CD4-positive, CD25-positive, alpha-beta regulatory T cell (primary cell): ENCODE results near the gene G0S2. TPM values are rescaled to one million over a fixed set of nuclear protein-coding genes. Genes with fewer than 3 reads are reported as not detected.

Experiments used
- ATAC-seq, 2 donors: fragments of 150-1000 bp; cut with Tn5 transposase; one replicate each; pipeline ENCODE4 v1.10.0; 2021; ENCODE audit warnings: low read depth in 2 of 2, moderate number of reproducible peaks in 2 of 2, moderate library complexity in 1 of 2
- DNase-seq, 3 donors: peaks; one replicate each; pipeline versions ENCODE4 v3.0.0 to v3.0.0-alpha.2; 2012 to 2022; ENCODE audit warnings: mixed read lengths in 1 of 3
- H3K27ac ChIP-seq: one replicate; pipeline ENCODE4 v1.7.0; 2013; ENCODE audit warnings: mild to moderate bottlenecking, low read length; ENCODE audit not compliant: insufficient read depth, poor library complexity, severe bottlenecking
- H3K27me3 ChIP-seq: one replicate; pipeline ENCODE4 v1.7.0; 2013; ENCODE audit warnings: low read length; ENCODE audit not compliant: control insufficient read depth, insufficient read depth
- H3K36me3 ChIP-seq: one replicate; pipeline ENCODE4 v1.7.0; 2013; ENCODE audit warnings: mild to moderate bottlenecking, low read length, moderate library complexity; ENCODE audit not compliant: control insufficient read depth, insufficient read depth
- H3K4me1 ChIP-seq: 2 replicates; pipeline ENCODE4 v1.7.0; 2013; ENCODE audit warnings: mild to moderate bottlenecking, low read length; ENCODE audit not compliant: insufficient read depth, control insufficient read depth, poor library complexity, severe bottlenecking
- H3K4me3 ChIP-seq: one replicate; pipeline ENCODE4 v1.7.0; 2013; ENCODE audit warnings: low read depth, mild to moderate bottlenecking, low read length, moderate library complexity
- H3K9me3 ChIP-seq, 2 experiments: 1 replicate in 1 of 2; 2 replicates in 1 of 2; pipeline ENCODE4 v1.7.0; 2013; ENCODE audit warnings: low read length in 2 of 2, mild to moderate bottlenecking in 1 of 2, moderate library complexity in 1 of 2; ENCODE audit not compliant: control insufficient read depth in 2 of 2
- H3K27ac Mint-ChIP-seq, 3 donors: one replicate each; pipeline ENCODE4 v1.8.0; 2020 to 2022; ENCODE audit warnings: mild to moderate bottlenecking in 3 of 3, mixed read lengths in 3 of 3, moderate library complexity in 2 of 3
- H3K27me3 Mint-ChIP-seq: one replicate; pipeline ENCODE4 v1.8.0; 2022; ENCODE audit warnings: mild to moderate bottlenecking, mixed read lengths
- H3K36me3 Mint-ChIP-seq: one replicate; pipeline ENCODE4 v1.8.0; 2020; ENCODE audit warnings: mixed read lengths
- H3K4me1 Mint-ChIP-seq, 4 donors: one replicate each; pipeline ENCODE4 v1.8.0; 2020 to 2022; ENCODE audit warnings: mixed read lengths in 4 of 4, mild to moderate bottlenecking in 1 of 4
- H3K4me3 Mint-ChIP-seq, 4 donors: one replicate each; pipeline ENCODE4 v1.8.0; 2020 to 2022; ENCODE audit warnings: mild to moderate bottlenecking in 4 of 4, mixed read lengths in 4 of 4, moderate library complexity in 3 of 4
- H3K9me3 Mint-ChIP-seq, 7 donors: one replicate each; pipeline ENCODE4 v1.8.0; 2020 to 2022; ENCODE audit warnings: mixed read lengths in 7 of 7, mild to moderate bottlenecking in 3 of 7, moderate library complexity in 2 of 7
- polyA plus RNA-seq, 4 donors: library from polyadenylated mRNA; unstranded; fragments of 300-500 nt; fragmentation: Illumina TruSeq; gene quantifications; one replicate each; pipeline ENCODE4 v1.2.3, GENCODE V29; 2021
- total RNA-seq: library from RNA; stranded (reverse); gene quantifications from one replicate; pipeline ENCODE4 v1.2.3, GENCODE V29; 2022

G0S2 gene
- total and polyA plus RNA-seq, 5 donors from 2014 or later: 0.48 TPM; not detected in 4

DNA sequence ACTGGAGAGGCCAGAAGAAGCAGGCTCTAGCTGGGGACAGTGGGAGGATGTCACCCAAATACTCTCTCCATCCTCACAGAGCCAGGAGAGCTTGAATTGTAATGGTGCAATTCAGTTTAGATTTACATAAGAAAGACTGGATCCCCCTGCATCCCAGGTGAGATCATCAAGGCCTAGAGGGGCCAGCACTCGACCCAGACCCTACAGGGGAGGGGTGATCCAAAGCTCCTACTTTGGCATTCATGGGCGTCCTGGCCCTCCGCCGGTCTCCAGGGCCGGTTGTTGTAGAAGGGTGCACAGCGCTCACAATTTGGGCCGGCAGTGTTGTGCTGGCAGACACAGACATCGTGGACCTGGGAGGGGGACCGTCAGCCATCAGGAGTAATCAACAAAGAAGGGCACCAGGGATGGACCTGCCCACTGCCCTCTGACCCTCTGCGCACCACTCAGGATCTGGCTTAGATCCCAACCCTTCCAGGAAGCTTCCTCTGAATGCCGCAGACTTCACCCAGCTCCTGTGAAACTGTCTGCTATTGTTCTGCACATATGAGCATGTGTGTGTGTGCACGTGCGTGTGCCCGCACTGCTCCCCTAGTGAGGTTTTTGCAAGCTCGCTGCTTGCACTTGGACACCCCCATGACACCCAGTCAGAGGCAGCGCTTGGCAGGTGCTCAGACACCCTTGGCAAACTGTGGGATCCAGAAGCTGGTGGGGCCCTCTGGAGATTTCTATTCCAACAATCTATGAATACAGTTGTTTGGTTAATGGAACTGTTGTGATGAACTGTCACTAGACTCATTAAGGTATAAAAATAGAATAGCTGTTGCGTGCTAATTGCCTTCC, 44.6 kb upstream of the G0S2 start:
- DNase-seq (no peak), ATAC-seq (no peak)
- H3K4me1 ChIP-seq: no peaks in the 10 kb centered on the region
- H3K27ac Mint-ChIP-seq: peak overlapping the region in 1 of 3 donors; percentile 74
- peaks cover 0 to 2% (median 0%) of the 10 kb centered on the region in 4 donors for H3K4me1 Mint-ChIP-seq
- peaks cover 7% of the 10 kb centered on the region for H3K27me3 Mint-ChIP-seq
- H3K4me3 Mint-ChIP-seq: no peak overlapping the region
- no peaks in the 10 kb centered on the region for H3K36me3 ChIP-seq
- no peaks in the 10 kb centered on the region for H3K27me3 ChIP-seq
- no peak overlapping the region for H3K27ac ChIP-seq
- no peaks in the 10 kb centered on the region for H3K9me3 Mint-ChIP-seq
- H3K9me3 ChIP-seq: no peaks in the 10 kb centered on the region
- no peak overlapping the region for H3K4me3 ChIP-seq
- peaks cover 3% of the 10 kb centered on the region for H3K36me3 Mint-ChIP-seq

DNA sequence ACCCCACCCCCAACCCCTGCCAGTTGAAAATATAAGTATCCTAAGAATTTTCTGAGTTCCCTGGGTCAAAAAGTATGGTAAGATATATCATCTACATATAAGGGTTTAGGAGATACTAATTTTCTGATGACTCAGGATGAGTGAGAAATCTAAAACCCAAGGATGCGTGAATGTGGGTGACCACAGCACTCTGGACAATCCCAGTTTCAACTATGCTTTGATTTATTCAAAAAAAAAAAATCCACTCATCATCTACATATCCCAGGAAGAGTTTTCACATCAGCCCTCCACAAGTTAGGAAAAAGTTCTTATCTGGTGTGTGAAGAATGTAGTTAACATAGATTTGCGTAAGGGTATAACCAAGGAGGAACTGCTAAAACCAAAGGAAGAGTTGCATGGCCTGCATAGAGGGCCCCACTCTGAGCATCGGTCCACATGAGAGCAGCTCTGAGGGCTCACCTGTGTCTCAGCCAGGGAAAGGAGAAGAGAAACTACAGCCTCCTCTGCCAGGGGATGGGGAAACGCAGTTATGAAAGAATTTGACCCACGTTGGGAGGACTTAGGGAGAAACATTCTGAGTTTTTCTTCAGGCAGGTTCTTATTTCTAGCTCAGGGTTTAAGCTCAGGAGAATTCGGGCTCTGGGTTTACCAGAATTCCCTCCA, 41.7 kb upstream of the G0S2 start:
- no peak overlapping the region for H3K4me3 Mint-ChIP-seq
- DNase-seq: no peak
- H3K36me3 Mint-ChIP-seq: peaks cover 7% of the 10 kb centered on the region
- peaks cover 0 to 2% (median 0%) of the 10 kb centered on the region in 4 donors for H3K4me1 Mint-ChIP-seq
- Histone ChIP-seq H3K9me3 (no peaks in the 10 kb centered on the region), H3K27ac (no peak overlapping the region), H3K4me1 (no peaks in the 10 kb centered on the region), H3K36me3 (no peaks in the 10 kb centered on the region), H3K27me3 (no peaks in the 10 kb centered on the region), H3K4me3 (no peak overlapping the region)
- no peak overlapping the region for H3K27ac Mint-ChIP-seq
- peaks cover 5% of the 10 kb centered on the region for H3K27me3 Mint-ChIP-seq
- H3K9me3 Mint-ChIP-seq: no peaks in the 10 kb centered on the region
- ATAC-seq: no peak

DNA sequence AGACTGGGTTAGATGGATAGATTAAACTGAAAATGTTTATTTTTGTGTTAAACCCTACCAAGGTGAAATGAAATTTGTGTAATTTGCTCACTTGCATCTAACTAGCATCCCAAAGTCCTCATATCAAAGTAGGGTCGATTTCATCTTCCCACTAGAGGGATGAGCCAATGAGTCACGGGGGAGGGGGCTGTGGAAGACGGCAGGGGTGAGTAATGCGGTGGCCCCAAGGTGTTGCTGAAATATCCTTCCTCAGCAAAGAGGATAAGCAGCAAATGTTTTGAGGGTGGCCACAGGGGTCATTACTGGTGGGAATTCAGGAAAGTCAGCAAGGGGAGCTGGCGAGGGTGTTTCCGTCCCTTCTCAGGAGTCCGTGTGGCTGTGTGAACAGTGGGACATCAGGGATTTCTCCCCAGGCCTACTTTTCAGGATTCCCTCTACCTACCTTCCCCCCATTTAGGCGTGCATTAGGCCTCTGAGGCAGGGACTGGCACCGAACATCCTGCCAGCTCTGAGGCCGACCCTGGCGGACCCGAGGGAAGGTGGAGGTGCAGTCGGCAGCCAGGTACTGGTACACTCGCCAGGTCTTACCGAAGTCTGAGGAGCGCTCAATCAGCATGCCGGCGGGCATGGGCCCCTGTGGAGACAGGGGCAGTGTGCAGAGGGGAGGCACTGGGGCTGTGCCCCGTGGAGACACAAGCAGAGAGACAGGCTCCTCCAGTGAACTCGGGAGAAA, 41.0 kb upstream of the G0S2 start:
- Mint-ChIP-seq H3K27ac (no peak overlapping the region), H3K36me3 (peaks cover 7% of the 10 kb centered on the region), H3K9me3 (no peaks in the 10 kb centered on the region), H3K4me3 (no peak overlapping the region), H3K4me1 (peaks cover 0 to 2% (median 0%) of the 10 kb centered on the region in 4 donors), H3K27me3 (peaks cover 4% of the 10 kb centered on the region)
- H3K4me3 ChIP-seq: no peak overlapping the region
- no peaks in the 10 kb centered on the region for H3K36me3 ChIP-seq
- no peaks in the 10 kb centered on the region for H3K27me3 ChIP-seq
- DNase-seq (no peak), ATAC-seq (no peak)
- H3K4me1 ChIP-seq: no peaks in the 10 kb centered on the region
- no peaks in the 10 kb centered on the region for H3K9me3 ChIP-seq
- no peak overlapping the region for H3K27ac ChIP-seq

DNA sequence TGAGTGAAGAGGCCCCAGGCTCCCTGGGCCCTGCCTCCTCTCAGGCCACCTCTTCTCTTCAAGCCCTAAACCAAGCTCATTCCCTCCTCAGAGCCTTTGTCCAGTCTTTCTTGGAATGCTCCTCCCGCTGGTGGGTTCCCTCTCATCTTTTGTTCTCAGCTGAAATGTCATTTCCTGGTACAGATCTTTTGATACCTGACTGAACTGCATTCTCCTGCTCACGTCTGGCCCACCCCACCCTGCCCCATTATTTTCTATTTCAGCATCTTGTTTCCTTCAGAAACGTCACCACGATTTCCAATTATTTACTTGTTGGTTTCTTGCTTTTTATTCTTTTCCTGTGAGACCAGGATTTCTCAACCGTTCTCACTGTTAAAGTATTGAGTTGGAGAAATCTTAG, 39.4 kb upstream of the G0S2 start:
- peaks cover 0 to 2% (median 0%) of the 10 kb centered on the region in 4 donors for H3K4me1 Mint-ChIP-seq
- Histone ChIP-seq H3K4me3 (no peak overlapping the region), H3K36me3 (no peaks in the 10 kb centered on the region), H3K27me3 (no peaks in the 10 kb centered on the region), H3K27ac (no peak overlapping the region), H3K4me1 (no peaks in the 10 kb centered on the region), H3K9me3 (no peaks in the 10 kb centered on the region)
- H3K4me3 Mint-ChIP-seq: no peak overlapping the region
- peak overlapping the region in 1 of 3 donors; percentile 5 for H3K27ac Mint-ChIP-seq
- ATAC-seq: no peak
- H3K9me3 Mint-ChIP-seq: no peaks in the 10 kb centered on the region
- peaks cover 7% of the 10 kb centered on the region for H3K36me3 Mint-ChIP-seq
- peaks cover 4% of the 10 kb centered on the region for H3K27me3 Mint-ChIP-seq
- no peak for DNase-seq

DNA sequence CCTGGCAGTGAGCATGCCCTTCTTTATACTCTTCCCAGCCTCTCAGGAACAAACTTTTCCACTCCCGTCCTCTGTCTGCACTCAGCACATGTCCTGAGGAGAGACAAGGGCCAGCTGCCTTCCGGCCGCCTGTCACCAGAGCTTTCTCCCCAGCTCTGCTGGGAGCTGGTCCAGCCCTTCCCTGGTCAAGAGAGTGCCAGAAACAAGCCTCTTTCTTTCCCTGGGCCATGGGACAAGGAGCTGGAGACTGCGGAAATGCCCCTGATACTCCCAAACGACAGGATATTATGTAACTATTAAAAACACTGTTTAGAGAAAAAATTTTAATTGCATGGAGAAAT, 33.4 kb upstream of the G0S2 start:
- Mint-ChIP-seq H3K4me1 (no peaks in the 10 kb centered on the region), H3K36me3 (peaks cover 4% of the 10 kb centered on the region), H3K4me3 (no peak overlapping the region), H3K27ac (no peak overlapping the region), H3K9me3 (peaks cover 0 to 2% (median 0%) of the 10 kb centered on the region in 7 donors), H3K27me3 (no peaks in the 10 kb centered on the region)
- Histone ChIP-seq H3K27me3 (no peaks in the 10 kb centered on the region), H3K4me1 (no peaks in the 10 kb centered on the region), H3K27ac (no peak overlapping the region), H3K36me3 (no peaks in the 10 kb centered on the region), H3K9me3 (no peaks in the 10 kb centered on the region), H3K4me3 (no peak overlapping the region)
- DNase-seq (no peak), ATAC-seq (no peak)

DNA sequence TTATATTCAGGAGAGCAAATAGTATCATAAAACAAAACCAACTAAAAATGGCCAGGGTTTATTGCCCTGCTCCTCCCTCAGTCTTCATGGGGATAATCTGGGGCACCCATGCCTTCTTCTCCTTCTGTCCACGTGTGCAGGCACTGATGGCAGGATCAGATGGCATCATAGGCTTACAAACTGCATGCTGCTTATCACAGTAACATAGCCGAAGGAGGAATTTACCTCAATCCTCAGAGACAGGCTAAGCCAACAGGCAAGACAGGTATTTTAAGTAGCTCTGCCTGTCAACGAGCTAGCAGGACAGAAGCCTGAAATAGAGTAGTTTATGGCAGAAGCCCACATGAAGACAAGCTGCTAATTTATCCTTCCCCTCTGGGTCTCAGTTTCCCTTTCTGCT, 32.4 kb upstream of the G0S2 start:
- no peak overlapping the region for H3K4me3 ChIP-seq
- no peaks in the 10 kb centered on the region for H3K27me3 ChIP-seq
- no peaks in the 10 kb centered on the region for H3K36me3 ChIP-seq
- Mint-ChIP-seq H3K36me3 (peaks cover 4% of the 10 kb centered on the region), H3K4me1 (peaks cover 0 to under 1% (median 0%) of the 10 kb centered on the region in 4 donors), H3K27ac (no peak overlapping the region), H3K27me3 (no peaks in the 10 kb centered on the region), H3K4me3 (no peak overlapping the region), H3K9me3 (peaks cover 0 to 2% (median 0%) of the 10 kb centered on the region in 7 donors)
- H3K27ac ChIP-seq: no peak overlapping the region
- no peaks in the 10 kb centered on the region for H3K4me1 ChIP-seq
- H3K9me3 ChIP-seq: no peaks in the 10 kb centered on the region
- ATAC-seq (no peak), DNase-seq (no peak)

DNA sequence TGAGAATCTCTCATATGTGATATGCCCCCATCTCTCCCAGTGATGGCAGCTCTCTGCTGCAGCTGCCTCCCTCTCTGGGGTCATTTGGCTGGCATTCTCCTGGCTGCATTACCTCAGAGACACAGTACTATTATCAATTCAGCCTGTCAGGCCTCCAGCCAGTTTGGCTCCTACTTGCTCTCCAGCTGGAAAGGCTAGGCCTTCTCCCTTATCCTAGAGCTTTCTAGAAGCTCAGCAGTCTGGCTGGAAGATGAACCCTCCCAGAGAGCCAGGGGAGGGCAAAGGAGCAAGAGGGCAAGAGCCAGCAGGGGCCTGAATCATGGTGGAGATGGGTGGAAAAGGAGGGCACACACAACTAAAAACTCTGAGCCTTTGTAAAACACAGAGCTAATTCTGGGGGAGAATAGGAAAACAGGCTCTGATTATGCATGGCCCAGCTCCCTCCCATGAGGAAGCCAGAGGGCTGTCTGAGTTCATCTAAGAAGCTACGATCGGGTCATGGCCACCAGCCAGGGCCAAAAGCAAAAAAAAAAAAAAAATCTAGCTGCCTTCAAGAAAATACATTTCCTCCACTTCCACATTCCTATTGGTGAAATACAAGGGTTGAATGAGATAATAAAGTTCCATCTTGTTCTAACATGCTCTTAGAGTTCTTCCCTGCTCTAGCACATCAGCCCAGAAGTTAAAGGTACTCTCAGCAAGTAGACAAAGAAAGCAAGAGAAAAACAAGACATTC, 31.8 kb upstream of the G0S2 start:
- no peaks in the 10 kb centered on the region for H3K9me3 ChIP-seq
- no peaks in the 10 kb centered on the region for H3K27me3 ChIP-seq
- H3K36me3 ChIP-seq: no peaks in the 10 kb centered on the region
- no peaks in the 10 kb centered on the region for H3K27me3 Mint-ChIP-seq
- H3K4me1 Mint-ChIP-seq: peaks cover 0 to 5% (median 0%) of the 10 kb centered on the region in 4 donors
- no peaks in the 10 kb centered on the region for H3K36me3 Mint-ChIP-seq
- H3K4me1 ChIP-seq: no peaks in the 10 kb centered on the region
- H3K4me3 Mint-ChIP-seq: no peak overlapping the region
- no peak overlapping the region for H3K27ac ChIP-seq
- DNase-seq: no peak
- no peak for ATAC-seq
- no peak overlapping the region for H3K27ac Mint-ChIP-seq
- H3K9me3 Mint-ChIP-seq: peaks cover 0 to 2% (median 0%) of the 10 kb centered on the region in 7 donors
- no peak overlapping the region for H3K4me3 ChIP-seq
